LNCAP (cell line): Measurements from ENCODE around the gene COMMD10.

Experiments used
- TF ChIP-seq, protein P1 (sequence below): fragments of 450-650 bp; IDR thresholded peaks from 2 replicates; pipeline ENCODE4 v1.5.1; 2017; ENCODE audit warnings: mild to moderate bottlenecking

COMMD10 gene

GRCh38 chr5:116142495-116142894, 57.7 kb downstream of the COMMD10 start:
- TF ChIP-seq, protein P1, sequence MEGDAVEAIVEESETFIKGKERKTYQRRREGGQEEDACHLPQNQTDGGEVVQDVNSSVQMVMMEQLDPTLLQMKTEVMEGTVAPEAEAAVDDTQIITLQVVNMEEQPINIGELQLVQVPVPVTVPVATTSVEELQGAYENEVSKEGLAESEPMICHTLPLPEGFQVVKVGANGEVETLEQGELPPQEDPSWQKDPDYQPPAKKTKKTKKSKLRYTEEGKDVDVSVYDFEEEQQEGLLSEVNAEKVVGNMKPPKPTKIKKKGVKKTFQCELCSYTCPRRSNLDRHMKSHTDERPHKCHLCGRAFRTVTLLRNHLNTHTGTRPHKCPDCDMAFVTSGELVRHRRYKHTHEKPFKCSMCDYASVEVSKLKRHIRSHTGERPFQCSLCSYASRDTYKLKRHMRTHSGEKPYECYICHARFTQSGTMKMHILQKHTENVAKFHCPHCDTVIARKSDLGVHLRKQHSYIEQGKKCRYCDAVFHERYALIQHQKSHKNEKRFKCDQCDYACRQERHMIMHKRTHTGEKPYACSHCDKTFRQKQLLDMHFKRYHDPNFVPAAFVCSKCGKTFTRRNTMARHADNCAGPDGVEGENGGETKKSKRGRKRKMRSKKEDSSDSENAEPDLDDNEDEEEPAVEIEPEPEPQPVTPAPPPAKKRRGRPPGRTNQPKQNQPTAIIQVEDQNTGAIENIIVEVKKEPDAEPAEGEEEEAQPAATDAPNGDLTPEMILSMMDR: no peak

DNA sequence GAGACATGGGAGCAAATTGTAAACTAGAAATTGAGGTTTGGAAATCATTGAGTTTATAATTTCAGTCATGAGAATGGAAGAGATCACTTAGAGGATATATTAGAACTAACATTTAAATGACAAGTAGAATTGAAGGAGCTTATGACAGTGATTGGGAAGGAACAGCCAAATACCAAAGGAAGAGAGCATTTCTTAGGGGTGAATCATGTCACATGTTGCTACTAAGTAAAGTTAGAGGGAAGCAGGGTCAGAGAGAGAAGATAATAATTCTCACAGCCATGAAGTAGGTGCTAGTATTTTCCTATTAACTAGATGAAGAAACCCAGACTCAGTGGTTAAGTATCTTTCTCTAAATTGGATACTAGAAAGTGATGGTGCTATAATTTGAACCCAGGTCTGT, 59.3 kb downstream of the COMMD10 start:
- TF ChIP-seq, protein P1: no peak

GRCh38 chr5:116144991-116145390, 60.2 kb downstream of the COMMD10 start:
- TF ChIP-seq, protein P1: no peak

GRCh38 chr5:116145416-116145815, 60.6 kb downstream of the COMMD10 start:
- TF ChIP-seq, protein P1: no peak

GRCh38 chr5:116152169-116152568, 67.3 kb downstream of the COMMD10 start:
- TF ChIP-seq, protein P1: no peak

GRCh38 chr5:116153687-116154174, 68.9 kb downstream of the COMMD10 start:
- TF ChIP-seq, protein P1: no peak

DNA sequence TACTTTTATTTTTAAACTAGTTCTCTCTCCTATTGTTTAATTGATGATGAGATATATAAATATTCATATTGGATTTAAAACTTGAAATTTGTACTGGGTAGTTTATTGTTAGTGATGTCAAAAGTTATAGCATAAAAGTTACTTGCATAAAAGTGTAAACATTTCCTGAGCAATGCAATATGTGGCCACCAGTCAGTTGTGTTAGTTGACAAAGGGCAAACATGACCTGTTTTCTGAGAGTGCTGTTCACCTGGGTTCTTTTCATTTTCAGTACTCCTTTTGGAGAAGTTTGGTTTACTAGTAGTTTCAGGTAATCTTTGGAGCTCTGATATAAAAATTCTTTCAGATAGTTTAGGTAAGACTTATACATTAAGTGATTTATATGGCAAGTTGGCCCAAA, 69.4 kb downstream of the COMMD10 start:
- TF ChIP-seq, protein P1: no peak

DNA sequence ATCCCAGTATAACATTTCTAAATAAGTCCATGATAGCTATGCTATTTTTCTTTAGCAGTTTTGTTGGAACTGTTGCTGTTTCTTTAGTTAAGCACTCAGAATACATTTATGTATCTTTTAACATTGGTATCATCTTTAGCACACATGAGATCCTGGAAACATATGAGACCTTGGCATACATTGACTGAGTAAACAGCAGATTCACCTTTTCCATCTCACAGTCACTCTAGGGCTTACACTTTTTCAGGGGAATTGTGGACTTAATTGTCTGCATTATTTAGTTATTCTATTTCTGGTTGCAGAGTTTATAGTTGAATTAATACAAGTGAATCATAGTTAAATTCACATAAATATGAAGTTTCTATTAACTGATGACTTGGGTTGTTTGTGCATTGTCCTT, 70.1 kb downstream of the COMMD10 start:
- TF ChIP-seq, protein P1: no peak
